HG02763 (cell line): Measurements from ENCODE around the gene MECP2.

Experiments
- ATAC-seq: cut with Tn5 transposase; IDR thresholded peaks from one replicate; pipeline ENCODE4 v1.9.1; 2021; ENCODE audit warnings: mild to moderate bottlenecking, moderate library complexity; ENCODE audit not compliant: unreplicated experiment

MECP2 gene

DNA sequence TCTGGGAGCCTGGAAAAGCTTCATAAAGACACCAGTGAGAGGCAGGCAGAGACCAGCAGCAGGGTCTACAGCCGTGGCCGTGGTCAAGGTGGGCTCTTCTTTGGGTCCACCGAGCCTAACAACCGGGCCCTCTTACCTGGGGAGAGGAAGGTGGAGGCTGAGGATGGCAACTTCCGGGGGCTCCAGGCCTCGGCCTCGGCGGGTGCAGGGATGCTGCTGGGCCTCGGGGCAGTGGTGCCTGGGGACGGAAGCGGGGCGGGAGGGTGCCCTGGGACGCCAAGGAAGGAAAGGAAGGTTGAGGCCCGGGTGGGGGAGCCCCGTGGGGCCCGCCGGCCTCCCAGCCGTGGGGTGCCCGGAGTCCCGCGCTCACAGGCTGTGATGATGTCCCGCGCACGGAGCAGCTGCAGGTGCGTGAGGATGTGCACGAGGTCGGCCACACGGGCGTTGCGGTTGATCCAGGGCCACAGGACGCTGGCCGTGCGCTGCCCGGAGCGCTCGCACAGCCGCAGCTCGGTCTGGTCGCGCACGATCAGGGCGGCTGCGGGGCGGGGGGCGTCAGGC is 78.4 kb downstream of the MECP2 start:
- ATAC-seq, result peak; percentile 13

DNA sequence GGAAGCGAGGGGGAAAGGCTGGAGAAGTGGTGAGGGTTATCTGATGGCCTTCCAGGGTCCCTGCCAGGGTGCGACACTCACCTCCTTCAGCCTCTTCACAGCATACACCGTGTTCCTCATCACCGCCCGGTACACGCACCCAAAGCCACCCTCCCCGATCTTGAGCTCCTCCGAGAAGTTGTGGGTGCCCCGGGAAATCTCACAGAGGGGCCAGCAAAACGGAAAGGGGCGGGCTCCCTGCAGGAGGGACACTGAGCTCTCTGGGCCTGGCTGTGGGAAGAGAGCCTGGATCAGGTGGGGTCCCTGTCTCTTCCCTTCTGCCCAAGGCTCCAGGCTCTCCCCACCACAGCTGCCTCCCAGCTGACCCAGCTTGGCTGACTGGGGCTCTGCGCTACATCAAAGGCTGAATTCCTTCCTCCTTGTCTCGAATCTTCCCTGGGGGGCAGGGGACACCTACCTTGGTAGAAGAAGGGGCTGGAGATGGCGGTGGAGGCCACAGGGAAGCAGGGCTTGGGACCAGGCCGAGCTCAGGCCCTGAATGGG is 78.9 kb downstream of the MECP2 start:
- ATAC-seq, result no peak

DNA sequence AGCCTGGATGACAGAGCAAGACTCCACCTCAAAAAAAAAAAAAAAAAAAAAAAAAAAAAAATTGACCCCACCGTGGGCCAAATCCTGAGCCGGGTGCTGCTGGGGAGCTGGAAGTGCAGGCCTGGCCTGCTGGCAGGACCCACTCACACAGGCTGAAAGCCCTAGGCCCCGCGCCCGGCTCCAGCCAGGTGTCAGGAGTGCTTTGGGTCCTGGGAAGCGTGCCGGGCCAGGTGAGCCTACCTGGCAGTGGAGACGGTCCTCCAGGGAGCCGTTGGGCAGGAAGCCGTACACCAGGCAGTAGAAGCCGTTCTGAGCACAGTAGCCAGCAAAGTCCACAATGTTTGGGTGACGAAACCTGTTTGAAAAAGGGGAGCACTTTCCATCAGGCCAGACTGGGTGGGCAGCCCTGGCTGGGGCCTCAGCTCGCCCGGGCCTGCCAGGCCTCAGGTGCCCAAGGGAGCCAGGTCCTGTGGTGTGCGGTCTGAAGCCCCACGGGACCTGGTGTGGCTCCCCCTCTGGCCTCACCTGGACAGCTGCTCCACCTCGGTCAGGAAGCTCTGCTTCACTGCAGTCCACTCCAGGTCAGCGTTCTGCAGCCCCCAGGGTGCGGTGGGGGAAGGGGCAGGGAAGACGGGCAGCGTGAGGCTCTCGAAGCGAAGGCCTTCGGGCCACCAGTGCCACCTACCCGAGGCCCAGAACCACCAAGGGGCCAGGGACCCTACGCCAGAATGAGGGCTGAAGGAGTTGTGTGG is 79.6 kb downstream of the MECP2 start:
- no peak for ATAC-seq

DNA sequence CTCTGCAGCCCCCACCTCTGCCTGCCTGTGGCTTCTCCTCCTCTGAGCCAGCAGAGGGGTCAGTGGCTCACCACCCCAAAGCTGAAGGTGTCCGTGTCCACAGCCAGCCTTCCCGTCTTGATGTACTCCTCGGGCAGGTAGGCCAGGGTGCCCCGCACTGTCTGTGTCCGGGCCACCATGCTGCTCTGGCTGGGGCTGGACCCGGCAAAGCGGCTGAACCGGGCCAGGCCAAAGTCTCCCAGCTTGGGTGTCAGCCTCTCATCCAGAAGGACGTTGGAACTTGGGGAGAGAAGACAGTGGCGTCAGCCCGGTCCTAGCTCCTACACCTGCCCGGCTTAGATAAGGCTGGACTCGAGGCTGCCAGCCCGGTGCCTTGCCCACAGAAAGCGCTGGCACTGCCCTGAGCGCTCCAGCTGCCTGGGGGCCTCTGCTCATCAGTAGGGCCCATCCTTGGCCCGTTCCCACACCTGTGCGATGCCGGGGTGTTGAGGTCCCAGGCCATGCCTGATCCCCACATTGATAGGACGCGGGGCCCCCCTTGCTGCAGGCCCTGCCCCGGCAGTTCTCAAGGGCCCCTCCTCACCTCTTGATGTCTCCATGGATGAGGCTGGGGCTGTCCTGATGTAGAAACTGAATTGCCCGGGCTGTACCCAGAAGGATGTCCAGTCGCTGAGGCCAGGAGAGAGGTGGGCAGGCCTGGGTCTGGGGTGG is 81.0 kb downstream of the MECP2 start:
- ATAC-seq, result no peak

DNA sequence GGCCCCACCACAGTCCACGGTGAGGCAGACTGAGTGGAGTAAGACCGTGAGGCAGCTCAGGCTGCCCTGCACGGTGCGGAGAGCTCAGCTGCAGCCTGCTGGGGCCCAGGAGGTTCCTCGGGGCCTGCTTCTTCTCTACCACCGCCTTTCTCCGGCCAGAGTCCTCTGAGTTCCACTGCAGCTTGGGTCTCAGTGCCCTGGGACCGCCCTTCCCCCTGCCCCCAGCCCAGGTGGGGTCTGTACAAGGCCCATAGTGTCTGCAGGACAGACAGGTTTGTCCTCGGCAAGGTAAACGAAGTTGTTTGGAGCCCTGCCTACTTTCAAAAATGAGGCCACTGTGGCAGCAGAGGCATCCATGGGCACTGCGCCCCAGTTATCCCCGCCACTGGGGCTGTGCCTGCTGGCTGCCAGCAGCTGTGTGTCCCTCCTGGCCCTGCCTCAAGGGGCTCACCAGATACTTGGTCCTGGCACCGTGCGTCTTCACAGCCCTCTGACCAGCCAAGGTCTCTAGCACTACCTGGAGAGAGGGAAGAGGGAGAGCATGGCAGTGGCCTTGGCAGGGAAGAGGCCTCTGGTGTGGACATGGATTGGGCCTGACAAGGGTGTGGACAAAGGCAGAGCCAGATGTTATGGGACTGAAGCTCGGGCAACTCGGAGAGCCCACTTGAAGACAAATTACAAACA is 81.8 kb downstream of the MECP2 start:
- ATAC-seq, result no peak

DNA sequence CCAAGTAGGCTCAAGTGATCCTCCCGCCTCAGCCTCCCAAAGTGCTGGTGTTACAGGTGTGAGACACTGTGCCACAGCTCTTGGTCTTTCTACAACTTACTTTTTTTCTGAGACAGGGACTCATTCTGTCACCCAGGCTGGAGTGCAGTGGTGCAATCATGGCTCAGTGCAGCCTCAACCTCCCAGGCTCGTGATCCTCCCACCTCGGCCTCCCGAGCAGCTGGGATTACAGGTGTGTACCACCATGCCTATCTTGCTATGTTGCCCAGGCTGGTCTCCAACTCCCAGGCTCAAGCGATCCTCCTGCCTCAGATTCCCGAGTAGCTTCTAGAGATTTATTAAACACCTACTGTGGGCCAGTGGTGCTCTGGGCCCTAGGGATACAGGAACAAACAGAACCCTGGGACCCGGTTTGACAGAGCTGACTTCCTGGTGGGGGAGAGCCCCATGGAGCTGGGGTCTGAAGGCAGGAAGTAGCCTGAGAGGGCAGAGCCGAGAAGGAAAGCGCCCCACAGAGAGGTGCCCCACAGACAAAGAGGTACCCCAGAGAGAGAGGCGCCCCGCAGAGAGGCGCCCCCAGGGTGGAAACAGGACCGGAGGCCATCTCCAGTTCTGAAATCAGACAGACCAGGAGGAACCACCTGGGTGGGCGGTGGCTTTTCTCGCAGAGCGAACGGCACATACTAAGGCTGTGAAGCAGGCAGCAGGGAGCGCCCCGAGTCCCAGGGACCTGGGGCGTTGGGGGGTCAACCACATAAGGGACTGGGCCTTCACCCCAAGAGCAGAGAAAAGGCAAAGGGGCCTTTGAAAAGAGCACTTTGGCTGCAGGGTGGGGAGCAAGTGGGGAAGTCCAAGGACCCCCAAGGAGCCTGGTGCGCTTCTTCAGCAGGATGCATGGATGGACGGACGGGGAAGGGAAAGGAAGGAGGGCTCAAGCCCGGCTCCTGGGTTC is 82.8 kb downstream of the MECP2 start:
- ATAC-seq, result no peak

DNA sequence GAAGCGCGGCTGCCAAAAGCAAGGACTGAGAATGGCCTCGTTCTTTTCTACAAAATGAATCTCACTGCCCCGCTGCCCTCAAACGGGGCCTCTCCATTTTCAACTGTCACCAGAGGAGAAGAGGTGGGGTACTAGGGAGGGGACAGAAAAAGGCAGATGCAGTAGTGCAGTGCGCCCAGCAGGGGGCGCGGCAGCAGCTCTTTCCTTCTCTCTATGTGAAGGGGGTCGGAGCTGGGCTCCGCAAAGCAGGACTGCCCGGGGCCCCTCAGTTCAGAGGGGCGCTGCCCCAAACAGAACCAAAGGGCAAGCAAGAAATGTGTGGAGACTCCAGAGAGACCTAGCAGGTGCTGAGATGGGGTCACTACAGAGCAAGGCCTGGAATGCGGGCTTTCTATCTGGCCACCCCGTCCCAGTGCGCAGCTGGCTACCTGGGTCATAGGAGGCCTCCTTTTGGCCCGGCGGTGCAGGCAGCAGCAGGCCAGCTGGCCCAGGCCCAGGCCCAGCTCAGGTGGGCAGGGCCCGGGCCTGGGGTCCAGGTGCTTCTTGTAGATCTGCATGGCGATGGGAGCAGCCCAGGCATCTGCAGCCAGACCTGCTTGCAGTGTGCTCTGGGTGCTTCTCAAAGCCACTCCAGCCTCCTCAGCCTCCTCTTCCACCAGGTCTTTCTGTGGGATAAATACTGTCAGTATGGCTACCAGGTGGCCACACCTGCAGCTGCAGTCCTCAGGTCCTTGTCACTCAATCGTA is 83.7 kb downstream of the MECP2 start:
- ATAC-seq, result no peak

DNA sequence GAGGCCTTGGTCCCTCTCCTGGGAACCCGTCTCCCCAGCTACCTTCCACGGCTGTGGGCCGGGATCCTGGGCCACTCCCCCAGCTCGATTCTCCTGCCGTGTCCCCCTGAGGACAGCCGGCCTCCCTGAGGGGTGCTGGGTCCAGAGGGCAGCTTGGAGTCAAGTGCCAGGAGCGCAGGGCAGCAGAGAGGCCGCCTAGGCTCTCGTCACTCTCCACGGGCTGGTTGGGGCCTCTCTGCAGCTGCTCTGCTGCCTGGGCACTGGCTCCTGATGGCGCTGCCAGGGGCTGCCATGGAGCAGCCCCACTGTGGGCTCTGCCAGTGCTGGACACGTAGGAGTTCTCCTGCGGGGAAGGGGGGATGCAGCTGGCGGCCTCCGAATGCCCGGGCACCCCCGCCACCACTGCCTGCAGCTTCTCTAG is 84.5 kb downstream of the MECP2 start:
- no peak for ATAC-seq

DNA sequence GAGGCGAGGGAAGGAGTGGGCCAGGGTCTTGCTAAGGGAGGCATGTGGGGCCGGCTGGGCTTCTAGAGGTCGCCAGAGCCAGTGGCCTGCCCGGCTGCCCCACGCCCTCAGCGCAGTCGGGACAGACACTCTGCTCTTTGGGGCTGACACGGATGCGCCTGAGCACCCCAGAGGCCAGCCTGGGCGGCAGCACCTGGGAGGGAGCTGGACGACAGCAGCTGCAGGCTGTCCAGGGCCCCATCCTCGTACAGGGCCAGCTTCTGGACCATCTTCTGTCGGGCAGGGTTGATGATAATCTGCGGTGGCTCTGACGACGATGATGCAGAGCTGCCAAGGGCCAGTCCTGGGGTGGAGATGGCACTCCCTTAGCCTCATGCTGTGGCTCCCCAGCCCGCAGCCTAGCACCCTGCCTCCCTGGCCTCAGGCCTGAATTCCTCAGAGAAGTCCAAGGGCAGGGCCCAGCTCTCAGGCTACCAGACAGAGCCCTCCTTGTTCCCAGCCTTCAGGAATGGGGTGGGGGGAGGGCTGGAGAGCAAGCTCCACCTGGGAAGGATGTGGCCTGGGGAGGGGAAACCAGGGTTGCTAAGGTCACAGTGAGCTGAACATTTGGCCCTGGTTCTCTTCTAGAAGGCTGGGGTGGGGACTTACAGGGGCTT is 85.1 kb downstream of the MECP2 start:
- ATAC-seq, result no peak

DNA sequence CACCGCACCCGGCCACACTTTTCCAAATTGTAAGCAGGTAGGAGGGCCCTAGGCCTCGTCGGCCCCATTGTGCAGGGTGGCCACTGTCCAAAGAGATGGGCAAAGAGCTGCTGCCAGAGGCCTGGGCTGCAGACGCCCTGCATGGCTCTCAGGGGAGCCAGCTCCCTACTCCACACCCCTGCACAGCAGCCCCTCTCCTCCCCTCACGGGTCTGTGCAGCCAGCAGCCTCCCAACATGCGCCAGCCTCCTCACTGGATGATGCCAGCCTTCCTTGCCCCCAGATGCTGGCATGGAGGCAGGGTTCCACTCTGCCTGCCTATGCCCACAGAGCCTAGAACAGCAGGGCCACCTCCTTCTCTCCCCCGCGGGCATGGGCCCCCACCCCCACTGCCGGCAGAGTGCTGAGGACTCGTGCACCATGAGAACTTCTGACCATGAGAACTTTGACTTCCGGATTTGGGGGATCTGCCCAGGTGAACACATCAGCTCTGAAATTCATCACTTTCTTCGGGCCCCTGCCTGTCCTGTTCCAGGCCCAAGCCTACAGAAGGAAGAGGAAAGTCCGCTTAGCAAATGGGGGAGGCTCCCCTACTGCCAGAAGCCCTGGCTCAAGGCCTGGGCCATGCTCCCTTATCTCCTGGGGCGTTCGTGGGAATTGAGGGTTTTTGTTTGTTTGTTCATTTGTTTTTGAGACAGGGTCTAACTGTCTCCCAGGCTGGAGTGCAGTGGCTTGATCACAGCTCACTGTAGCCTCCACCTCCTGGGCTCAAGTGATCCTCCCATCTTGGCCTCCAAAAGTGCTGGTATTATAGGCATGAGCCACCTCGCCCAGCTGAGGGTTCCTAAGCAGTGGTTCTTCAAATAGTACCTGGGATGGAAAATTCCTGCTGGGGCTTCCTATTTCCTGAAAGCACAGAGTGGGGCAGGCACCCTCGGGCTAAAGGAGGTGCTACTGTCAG is 85.9 kb downstream of the MECP2 start:
- ATAC-seq, result no peak

DNA sequence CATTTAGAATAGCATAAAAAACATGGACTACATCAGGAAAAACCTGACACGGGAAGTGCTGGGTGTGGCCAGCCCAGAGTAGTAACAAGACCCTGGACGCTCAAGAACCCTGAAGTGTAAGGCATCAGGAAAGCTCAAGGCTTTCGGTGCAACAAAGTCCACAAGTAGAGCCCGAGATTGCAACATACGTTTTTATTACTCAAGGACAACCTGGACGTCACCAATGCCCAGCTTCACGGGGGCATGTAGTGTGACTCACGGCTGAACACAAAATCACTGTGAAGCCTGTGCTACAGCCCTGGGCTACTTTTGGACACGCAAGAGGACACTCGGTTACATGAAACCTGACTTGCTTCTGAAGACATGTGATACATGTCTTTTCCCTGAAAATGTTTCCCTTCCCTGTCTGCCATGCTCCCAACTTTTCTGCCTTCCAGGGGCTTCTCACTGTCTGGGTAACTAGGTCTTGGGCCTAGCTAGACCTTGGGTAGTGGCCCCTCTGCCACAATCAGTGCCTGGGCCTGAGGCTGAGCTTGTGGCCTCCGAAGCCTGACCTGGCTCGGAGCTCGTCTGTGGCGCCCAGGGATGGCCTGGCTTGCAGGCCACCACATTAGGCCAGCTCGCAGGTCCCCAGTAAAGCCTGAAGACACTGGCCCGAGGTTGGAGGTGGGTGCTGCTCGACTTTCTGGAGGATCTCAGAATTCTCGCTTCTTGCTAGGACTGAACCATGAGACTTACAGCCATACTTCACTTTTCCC is 87.0 kb downstream of the MECP2 start:
- no peak for ATAC-seq

DNA sequence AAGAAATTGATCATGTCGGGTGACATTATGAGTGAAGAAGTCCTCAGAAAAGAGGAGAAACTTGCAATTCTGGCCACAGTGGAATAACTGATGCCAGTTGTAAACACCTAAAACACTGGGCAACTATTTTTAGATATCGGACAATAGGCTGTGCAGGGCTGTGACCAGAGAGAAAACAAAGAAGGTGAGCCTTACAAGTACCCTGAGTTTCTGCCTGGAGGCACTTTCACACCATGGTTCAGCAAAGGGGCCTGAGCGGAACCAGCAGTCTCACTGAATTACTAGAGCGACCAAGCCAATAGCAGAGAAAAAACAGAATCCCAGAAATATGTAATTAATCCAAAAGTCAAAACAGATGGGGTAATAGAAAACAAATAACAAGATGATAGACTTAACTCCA is 89.0 kb downstream of the MECP2 start:
- no peak for ATAC-seq

DNA sequence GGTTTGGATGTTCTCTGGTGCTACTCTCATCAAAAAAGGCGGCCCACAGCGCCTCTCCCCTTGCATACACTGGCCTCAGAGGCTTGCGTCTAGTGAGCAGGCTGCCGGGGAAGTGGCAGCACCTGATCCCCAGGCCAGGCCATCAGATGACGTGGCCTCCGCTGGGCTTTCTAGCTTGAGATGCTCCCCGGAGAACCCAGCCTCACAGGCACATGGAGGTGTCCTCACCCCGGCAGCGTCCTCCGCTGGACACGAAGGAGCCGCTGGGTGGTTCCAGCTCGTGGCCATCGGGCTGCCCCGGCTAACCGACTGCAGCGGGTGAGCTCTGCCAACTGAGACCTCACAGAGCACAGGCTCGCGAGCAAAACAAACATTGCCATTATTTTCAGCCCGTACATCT is 90.6 kb downstream of the MECP2 start:
- no peak for ATAC-seq

DNA sequence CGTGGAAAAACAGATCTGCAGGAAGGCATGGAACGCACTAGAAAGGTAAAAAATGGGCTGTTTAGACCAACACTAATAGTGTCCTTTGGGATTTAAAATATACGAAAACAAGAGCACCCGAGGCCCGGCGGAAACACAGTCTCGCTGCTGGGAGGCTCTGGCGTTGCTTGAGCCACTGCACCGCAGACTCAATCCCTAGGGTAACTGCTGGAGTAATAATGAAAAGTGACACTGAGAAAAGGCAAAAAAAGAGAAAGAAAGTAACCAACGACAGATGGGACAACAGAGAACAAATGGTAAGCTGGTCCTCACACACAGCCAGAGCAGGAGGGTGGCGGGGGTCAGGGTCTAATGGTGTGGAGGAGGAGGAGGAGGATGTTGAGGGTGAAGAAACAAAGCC is 93.2 kb downstream of the MECP2 start:
- no peak for ATAC-seq

DNA sequence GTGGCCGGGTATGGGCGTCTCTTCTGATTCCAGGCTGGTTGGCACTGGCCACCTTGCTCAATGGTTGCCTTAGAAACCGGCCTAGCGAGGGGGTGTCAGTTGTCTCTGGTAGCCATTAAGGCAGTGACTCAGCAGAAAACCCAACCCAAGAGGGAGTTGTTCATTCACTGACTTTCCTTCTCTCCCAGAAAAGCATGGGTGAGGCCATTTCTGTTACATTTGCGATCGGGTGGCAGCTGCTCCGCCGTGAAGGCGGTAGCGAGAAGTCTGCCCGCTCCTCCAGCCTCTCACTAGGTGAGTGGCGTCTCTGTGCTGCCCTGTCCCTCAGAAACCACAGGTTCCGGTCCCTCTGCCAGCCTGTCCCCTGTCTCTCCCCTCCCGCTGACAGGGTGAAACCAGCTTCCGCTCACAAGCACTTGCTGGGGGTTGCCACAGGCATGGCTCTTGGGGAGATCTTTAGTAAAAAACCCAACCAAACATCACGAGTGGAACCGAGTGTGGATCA is 95.2 kb downstream of the MECP2 start:
- no peak for ATAC-seq

DNA sequence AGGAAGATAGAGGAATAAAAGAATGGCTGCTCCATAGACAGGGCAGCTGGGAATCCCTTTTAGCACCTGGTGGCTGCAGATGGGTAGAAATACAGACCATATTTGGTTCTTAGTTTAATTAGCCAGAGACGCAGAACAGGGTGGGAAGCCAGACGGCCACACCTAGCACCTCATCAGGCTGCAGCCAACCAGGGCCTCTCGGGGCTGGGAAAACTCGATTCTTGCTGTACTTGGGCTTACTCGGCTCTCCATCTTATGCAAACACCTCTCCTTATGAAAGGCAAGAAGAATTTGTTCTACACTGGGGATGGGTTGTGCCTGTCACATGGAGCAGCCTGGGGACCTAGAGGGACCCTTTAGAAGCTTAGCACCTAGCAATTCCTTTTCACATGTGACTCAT is 97.5 kb downstream of the MECP2 start:
- no peak for ATAC-seq
